ENCODE results near the gene ETS1.

Gene ETS1

GRCh38 chr11:128572965-128573364 is 14.4 kb downstream of the ETS1 start:
- H3K9me2 ChIP-seq (ENCODE audit: low read depth, low read length): no peaks in the 10 kb centered on the region
- H3K4me3 ChIP-seq (ENCODE audit: low read depth, low read length, poor library complexity, severe bottlenecking): no peak overlapping the region
- H3K4me1 ChIP-seq (ENCODE audit: insufficient read depth, low read length, severe bottlenecking): peaks cover 51% of the 10 kb centered on the region
- H3F3A ChIP-seq (ENCODE audit: insufficient read depth, low read length): no peaks in the 10 kb centered on the region
- H3K9ac ChIP-seq (ENCODE audit: low read length): no peak overlapping the region
- H2AFZ ChIP-seq (ENCODE audit: low read length): no peak overlapping the region
- no peaks in the 10 kb centered on the region for H3K36me3 ChIP-seq (ENCODE audit: insufficient read depth, low read length)
- TF ChIP-seq CTCF (IDR thresholded peaks at IDR 0.05; ENCODE audit: low read length): no peak
- TF ChIP-seq EZH2 (IDR thresholded peaks at IDR 0.05; ENCODE audit: borderline replicate concordance, low read length): no peak
- H3K9me3 ChIP-seq (ENCODE audit: low read length): no peaks in the 10 kb centered on the region
- H3K27ac ChIP-seq (ENCODE audit: low read depth, low read length, poor library complexity, severe bottlenecking): no peak overlapping the region
- H3K79me2 ChIP-seq (ENCODE audit: insufficient read depth, low read length): no peaks in the 10 kb centered on the region
- no peaks in the 10 kb centered on the region for H3K27me3 ChIP-seq (ENCODE audit: insufficient read depth, low read length)
- H4K20me1 ChIP-seq (ENCODE audit: insufficient read depth, low read length): no peaks in the 10 kb centered on the region
- H3K4me2 ChIP-seq (ENCODE audit: low read length): no peak overlapping the region

- H3K36me3 ChIP-seq (ENCODE audit: insufficient read depth, low read length): no peaks in the 10 kb centered on the region
- no peaks in the 10 kb centered on the region for H4K20me1 ChIP-seq (ENCODE audit: insufficient read depth, low read length)
- no peaks in the 10 kb centered on the region for H3K79me2 ChIP-seq (ENCODE audit: insufficient read depth, low read length)
- no peaks in the 10 kb centered on the region for H3F3A ChIP-seq (ENCODE audit: insufficient read depth, low read length)
- H3K4me1 ChIP-seq (ENCODE audit: insufficient read depth, low read length, severe bottlenecking): peaks cover 48% of the 10 kb centered on the region
- no peaks in the 10 kb centered on the region for H3K9me2 ChIP-seq (ENCODE audit: low read depth, low read length)
- no peak overlapping the region for H3K9ac ChIP-seq (ENCODE audit: low read length)
- no peaks in the 10 kb centered on the region for H3K9me3 ChIP-seq (ENCODE audit: low read length)
- TF ChIP-seq CTCF (IDR thresholded peaks at IDR 0.05; ENCODE audit: low read length): no peak
- TF ChIP-seq EZH2 (IDR thresholded peaks at IDR 0.05; ENCODE audit: borderline replicate concordance, low read length): no peak
- H3K27ac ChIP-seq (ENCODE audit: low read depth, low read length, poor library complexity, severe bottlenecking): peak overlapping the region; percentile 16
- H3K4me3 ChIP-seq (ENCODE audit: low read depth, low read length, poor library complexity, severe bottlenecking): no peak overlapping the region
- peak overlapping the region; percentile 29; the same call in 1 of the 2 replicates for H3K4me2 ChIP-seq (ENCODE audit: low read length)
- H3K27me3 ChIP-seq (ENCODE audit: insufficient read depth, low read length): no peaks in the 10 kb centered on the region
- peak overlapping the region; percentile 70; the same call in 1 of the 2 replicates for H2AFZ ChIP-seq (ENCODE audit: low read length)
Observed at GRCh38 chr11:128570632-128571031, 16.7 kb downstream of the ETS1 start.

GRCh38 chr11:128569291-128569690 is 18.1 kb downstream of the ETS1 start:
- Histone ChIP-seq H3K79me2 (ENCODE audit: insufficient read depth, low read length) (no peaks in the 10 kb centered on the region), H3K27ac (ENCODE audit: low read depth, low read length, poor library complexity, severe bottlenecking) (peak overlapping the region; percentile 44), H3K4me3 (ENCODE audit: low read depth, low read length, poor library complexity, severe bottlenecking) (no peak overlapping the region), H2AFZ (ENCODE audit: low read length) (no peak overlapping the region), H3F3A (ENCODE audit: insufficient read depth, low read length) (no peaks in the 10 kb centered on the region), H4K20me1 (ENCODE audit: insufficient read depth, low read length) (no peaks in the 10 kb centered on the region), H3K36me3 (ENCODE audit: insufficient read depth, low read length) (no peaks in the 10 kb centered on the region), H3K9me2 (ENCODE audit: low read depth, low read length) (no peaks in the 10 kb centered on the region), H3K4me2 (ENCODE audit: low read length) (no peak overlapping the region), H3K27me3 (ENCODE audit: insufficient read depth, low read length) (no peaks in the 10 kb centered on the region), H3K4me1 (ENCODE audit: insufficient read depth, low read length, severe bottlenecking) (peaks cover 51% of the 10 kb centered on the region), H3K9me3 (ENCODE audit: low read length) (no peaks in the 10 kb centered on the region), H3K9ac (ENCODE audit: low read length) (no peak overlapping the region)
- TF ChIP-seq CTCF (IDR thresholded peaks at IDR 0.05; ENCODE audit: low read length): no peak
- TF ChIP-seq EZH2 (IDR thresholded peaks at IDR 0.05; ENCODE audit: borderline replicate concordance, low read length): no peak

Data from OCI-LY1 (cell line).